K562 (cell line): ENCODE results near the gene ANAPC16. TPM values are rescaled to one million over a fixed set of nuclear protein-coding genes. Genes with fewer than 3 reads are reported as not detected.

ENCODE experiments used
- ARID3B ChIP-seq: fragments of 250-450 bp; sonication (Bioruptor Pico); IDR thresholded peaks from 2 replicates; pipeline ENCODE4 v1.4.0; 2020; ENCODE audit warnings: borderline replicate concordance
- ASH1L ChIP-seq: fragments of 450-650 bp; IDR thresholded peaks from 2 replicates; pipeline ENCODE4 v1.6.1; 2018; ENCODE audit warnings: borderline replicate concordance, mild to moderate bottlenecking, low read depth; ENCODE audit not compliant: partially characterized antibody
- BCOR ChIP-seq: fragments of 450-650 bp; IDR thresholded peaks from 2 replicates; pipeline ENCODE4 v1.6.1; 2016
- BRD4 ChIP-seq: fragments of 200-600 bp; sonication (generic); IDR thresholded peaks from 2 replicates; pipeline ENCODE4 v1.6.1; 2017; ENCODE audit warnings: inconsistent platforms
- FOXK2 ChIP-seq, 2 experiments: fragments of 450-650 bp; IDR thresholded peaks in 1 of 2; conservative IDR thresholded peaks in 1 of 2; 2 replicates each; pipeline ENCODE4 v1.6.1; 2016; ENCODE audit warnings: low read depth in 2 of 2, mild to moderate bottlenecking in 1 of 2
- HMGXB4 ChIP-seq: sonication (generic); formaldehyde crosslinking; IDR thresholded peaks from 2 replicates; pipeline ENCODE4 v1.8.1; 2023; ENCODE audit warnings: mild to moderate bottlenecking, missing genetic modification reagents
- KAT7 ChIP-seq: sonication (generic); formaldehyde crosslinking; IDR thresholded peaks from 2 replicates; pipeline ENCODE4 v1.8.0; 2022; ENCODE audit warnings: missing genetic modification reagents, mild to moderate bottlenecking, borderline replicate concordance
- KDM1A ChIP-seq, 2 experiments: fragments of 450-650 bp; IDR thresholded peaks; 2 replicates each; pipeline ENCODE4 v1.6.1; 2016; ENCODE audit warnings: mild to moderate bottlenecking in 2 of 2
- KLF10 ChIP-seq: fragments of 250-450 bp; sonication (Bioruptor Pico); IDR thresholded peaks from 2 replicates; pipeline ENCODE4 v1.6.1; 2021; ENCODE audit warnings: matching md5 sums
- MED1 ChIP-seq: sonication (generic); formaldehyde crosslinking; IDR thresholded peaks from 2 replicates; pipeline ENCODE4 v1.8.1; 2023; ENCODE audit warnings: missing genetic modification reagents, borderline replicate concordance
- MLLT1 ChIP-seq, 2 experiments: fragments of 450-650 bp; IDR thresholded peaks; 2 replicates each; pipeline ENCODE4 v1.6.1; 2016
- NFATC3 ChIP-seq: fragments of 450-650 bp; IDR thresholded peaks from 2 replicates; pipeline ENCODE4 v1.6.1; 2017; ENCODE audit warnings: mild to moderate bottlenecking
- NFE2 ChIP-seq: IDR thresholded peaks from 2 replicates; pipeline ENCODE4 v1.6.1; 2014; ENCODE audit warnings: antibody characterized with exemption, low read depth
- PHB ChIP-seq: fragments of 250-450 bp; sonication (Bioruptor Pico); IDR thresholded peaks from 2 replicates; pipeline ENCODE4 v1.5.0; 2021
- PREB ChIP-seq: sonication (generic); formaldehyde crosslinking; IDR thresholded peaks from 2 replicates; pipeline ENCODE4 v1.8.1; 2023; ENCODE audit warnings: mild to moderate bottlenecking, missing genetic modification reagents
- SFPQ ChIP-seq: fragments of 200-400 bp; formaldehyde crosslinking; IDR thresholded peaks from 2 replicates; pipeline ENCODE4 v1.6.1; 2017; ENCODE audit warnings: mild to moderate bottlenecking, low read depth, low read length, moderate library complexity
- SMARCA4 ChIP-seq: fragments of 450-650 bp; IDR thresholded peaks from 2 replicates; pipeline ENCODE4 v1.6.1; 2016
- SNAPC5 ChIP-seq: fragments of 250-450 bp; sonication (Bioruptor Pico); IDR thresholded peaks from 2 replicates; pipeline ENCODE4 v1.8.0; 2021; ENCODE audit warnings: moderate library complexity, mild to moderate bottlenecking, inconsistent platforms
- SNIP1 ChIP-seq: fragments of 450-650 bp; IDR thresholded peaks from 2 replicates; pipeline ENCODE4 v1.7.1; 2017; ENCODE audit warnings: low read depth, mild to moderate bottlenecking
- SP1 ChIP-seq: sonication (generic); formaldehyde crosslinking; IDR thresholded peaks from 2 replicates; pipeline ENCODE4 v1.8.1; 2022; ENCODE audit warnings: mild to moderate bottlenecking, missing genetic modification reagents
- TAF7 ChIP-seq: fragments of 450-650 bp; IDR thresholded peaks from 2 replicates; pipeline ENCODE4 v1.6.1; 2016; ENCODE audit warnings: missing genetic modification characterization, missing compliant biosample characterization
- U2AF2 ChIP-seq: fragments of 200-400 bp; formaldehyde crosslinking; optimal IDR thresholded peaks from 2 replicates; pipeline ENCODE3; 2017; ENCODE audit warnings: low read depth, mild to moderate bottlenecking, low read length
- ZC3H11A ChIP-seq: IDR thresholded peaks from 2 replicates; pipeline ENCODE4 v1.6.1; 2012; ENCODE audit warnings: low read depth, low read length, improper control_type of control experiment
- polyA plus RNA-seq, 8 experiments: library from polyadenylated mRNA; depleted of rRNA in 4 of 8; stranded (reverse) in 5 of 8; unstranded in 3 of 8; fragments of >200 nt; fragmentation: Nextera tagmentation in 2 of 8; fragmentation: Illumina TruSeq in 1 of 8; extraction: Ambion mirVana in 2 of 8; extraction: Trizol in 1 of 8; gene quantifications; 2 replicates each; pipeline versions ENCODE4 v1.2.1 to v1.2.3, GENCODE V29; 2011 to 2014; ENCODE audit warnings: inconsistent platforms in 1 of 8, missing spikeins in 1 of 8
- total RNA-seq, 7 experiments: library from RNA; depleted of rRNA in 6 of 7; stranded (reverse); fragments of >200 nt in 6 of 7; fragmentation: Illumina TruSeq in 2 of 7; extraction: Trizol in 2 of 7; gene quantifications; 2 replicates each; pipeline versions ENCODE4 v1.2.1 to v1.2.3, GENCODE V29; 2011 to 2021; ENCODE audit warnings: low replicate concordance in 1 of 7

ANAPC16 gene
- total and polyA plus RNA-seq, 9 of the 15 experiments (the other 6 are each of a cell fraction or from before 2014, with no cell fraction given), result 42.6 to 208 (median 108) TPM

- TF ChIP-seq MLLT1 (IDR thresholded peaks at IDR 0.05), result no peak
- no peak for TF ChIP-seq TAF7 (tag)
- TF ChIP-seq KLF10, result no peak
- no peak for TF ChIP-seq SFPQ
- TF ChIP-seq BCOR, result no peak
- TF ChIP-seq ARID3B (CRISPR knock-in tag), result no peak
- no peak for TF ChIP-seq U2AF2
- no peak for TF ChIP-seq PREB (CRISPR knock-in tag)
- TF ChIP-seq SNIP1, result no peak
- TF ChIP-seq PHB (CRISPR knock-in tag), result no peak
- TF ChIP-seq SP1, result no peak
- TF ChIP-seq KDM1A (IDR thresholded peaks at IDR 0.05), result peak; percentile 72 to 85; a peak in 3 of 4 replicates
- TF ChIP-seq FOXK2 (conservative IDR thresholded peaks at IDR 0.05 in 1 of 2, IDR thresholded peaks at IDR 0.05 in 1 of 2; ENCODE audit: low read depth in 2 of 2), result no peak
- TF ChIP-seq ASH1L, result no peak
- no peak for TF ChIP-seq SNAPC5 (CRISPR knock-in tag)
- peak; percentile 94 for TF ChIP-seq NFE2
- no peak for TF ChIP-seq MED1 (CRISPR knock-in tag)
- no peak for TF ChIP-seq KAT7 (CRISPR knock-in tag)
- no peak for TF ChIP-seq BRD4
- TF ChIP-seq SMARCA4, result peak; percentile 60; the same call in 1 of the 2 replicates
- TF ChIP-seq HMGXB4 (CRISPR knock-in tag), result no peak
- TF ChIP-seq NFATC3, result no peak
- no peak for TF ChIP-seq ZC3H11A
These were observed 44.6 kb upstream of the ANAPC16 start (continued) for GRCh38 chr10:72171175-72171630.
